Measurements from ENCODE around the gene NNT.

DNA sequence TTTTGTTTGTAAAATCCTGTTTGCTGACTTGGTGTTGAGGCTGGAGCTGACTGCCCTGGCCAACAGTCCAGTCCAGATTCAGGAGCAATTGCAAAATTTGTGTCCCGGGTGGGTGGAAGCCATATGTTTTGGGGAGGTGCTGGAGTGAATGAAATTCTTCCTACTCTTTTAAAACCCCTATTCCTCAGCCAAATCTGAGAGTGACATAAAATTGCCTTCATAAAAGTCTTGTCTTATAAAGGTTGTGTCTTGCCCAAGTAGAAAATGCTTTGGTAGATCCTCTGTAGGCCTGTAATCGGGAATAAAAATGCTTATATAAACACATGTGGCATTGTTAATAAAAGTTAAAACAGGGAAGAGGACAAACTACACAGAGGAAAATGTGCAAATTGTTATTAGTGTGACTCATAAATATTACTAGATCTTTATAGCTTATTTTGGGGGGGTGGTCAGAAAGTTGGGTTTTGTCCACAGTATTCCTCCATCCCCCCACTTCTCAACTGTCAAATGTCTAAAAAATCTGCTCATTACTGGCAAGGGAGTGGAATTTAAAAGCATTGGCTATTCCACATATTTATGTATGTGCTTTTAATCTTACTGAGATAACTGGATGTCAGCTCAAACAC is 45.6 kb downstream of the NNT start:
- TF ChIP-seq, protein P1, sequence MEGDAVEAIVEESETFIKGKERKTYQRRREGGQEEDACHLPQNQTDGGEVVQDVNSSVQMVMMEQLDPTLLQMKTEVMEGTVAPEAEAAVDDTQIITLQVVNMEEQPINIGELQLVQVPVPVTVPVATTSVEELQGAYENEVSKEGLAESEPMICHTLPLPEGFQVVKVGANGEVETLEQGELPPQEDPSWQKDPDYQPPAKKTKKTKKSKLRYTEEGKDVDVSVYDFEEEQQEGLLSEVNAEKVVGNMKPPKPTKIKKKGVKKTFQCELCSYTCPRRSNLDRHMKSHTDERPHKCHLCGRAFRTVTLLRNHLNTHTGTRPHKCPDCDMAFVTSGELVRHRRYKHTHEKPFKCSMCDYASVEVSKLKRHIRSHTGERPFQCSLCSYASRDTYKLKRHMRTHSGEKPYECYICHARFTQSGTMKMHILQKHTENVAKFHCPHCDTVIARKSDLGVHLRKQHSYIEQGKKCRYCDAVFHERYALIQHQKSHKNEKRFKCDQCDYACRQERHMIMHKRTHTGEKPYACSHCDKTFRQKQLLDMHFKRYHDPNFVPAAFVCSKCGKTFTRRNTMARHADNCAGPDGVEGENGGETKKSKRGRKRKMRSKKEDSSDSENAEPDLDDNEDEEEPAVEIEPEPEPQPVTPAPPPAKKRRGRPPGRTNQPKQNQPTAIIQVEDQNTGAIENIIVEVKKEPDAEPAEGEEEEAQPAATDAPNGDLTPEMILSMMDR (IDR thresholded peaks at IDR 0.05) = no peak
- no peak for TF ChIP-seq POLR2A (IDR thresholded peaks at IDR 0.05)
- TF ChIP-seq EP300 (IDR thresholded peaks at IDR 0.05) = no peak
